Measurements from ENCODE around the gene IFT122.

Gene IFT122

DNA sequence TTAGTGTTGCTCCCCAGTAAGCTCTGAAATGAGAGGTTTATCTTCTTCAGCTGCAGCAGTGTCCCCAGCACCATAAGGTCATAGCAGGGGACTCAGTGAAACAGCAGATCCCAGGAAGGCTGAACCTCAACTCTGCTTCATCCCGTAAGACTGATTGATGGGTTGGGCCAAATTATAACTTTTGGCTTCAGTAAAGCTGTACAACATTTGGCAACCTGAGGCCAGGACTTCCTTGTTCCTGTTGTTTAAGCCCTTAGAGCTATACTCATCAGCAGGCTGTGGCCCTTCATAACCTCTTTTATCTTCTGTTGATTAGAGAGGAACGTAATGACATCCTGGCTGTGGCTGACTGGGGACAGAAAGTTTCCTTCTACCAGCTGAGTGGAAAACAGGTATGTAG is 29.0 kb downstream of the IFT122 start:
- Mint-ChIP-seq H3K4me3 (no peak overlapping the region), H3K9me3 (no peaks in the 10 kb centered on the region), H3K36me3 (ENCODE audit: low read depth) (peaks cover 39% of the 10 kb centered on the region), H3K4me1 (no peaks in the 10 kb centered on the region), H3K27ac (no peak overlapping the region), H3K27me3 (ENCODE audit: low read depth) (no peaks in the 10 kb centered on the region)
- TF ChIP-seq, protein P1, sequence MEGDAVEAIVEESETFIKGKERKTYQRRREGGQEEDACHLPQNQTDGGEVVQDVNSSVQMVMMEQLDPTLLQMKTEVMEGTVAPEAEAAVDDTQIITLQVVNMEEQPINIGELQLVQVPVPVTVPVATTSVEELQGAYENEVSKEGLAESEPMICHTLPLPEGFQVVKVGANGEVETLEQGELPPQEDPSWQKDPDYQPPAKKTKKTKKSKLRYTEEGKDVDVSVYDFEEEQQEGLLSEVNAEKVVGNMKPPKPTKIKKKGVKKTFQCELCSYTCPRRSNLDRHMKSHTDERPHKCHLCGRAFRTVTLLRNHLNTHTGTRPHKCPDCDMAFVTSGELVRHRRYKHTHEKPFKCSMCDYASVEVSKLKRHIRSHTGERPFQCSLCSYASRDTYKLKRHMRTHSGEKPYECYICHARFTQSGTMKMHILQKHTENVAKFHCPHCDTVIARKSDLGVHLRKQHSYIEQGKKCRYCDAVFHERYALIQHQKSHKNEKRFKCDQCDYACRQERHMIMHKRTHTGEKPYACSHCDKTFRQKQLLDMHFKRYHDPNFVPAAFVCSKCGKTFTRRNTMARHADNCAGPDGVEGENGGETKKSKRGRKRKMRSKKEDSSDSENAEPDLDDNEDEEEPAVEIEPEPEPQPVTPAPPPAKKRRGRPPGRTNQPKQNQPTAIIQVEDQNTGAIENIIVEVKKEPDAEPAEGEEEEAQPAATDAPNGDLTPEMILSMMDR (IDR thresholded peaks at IDR 0.05; ENCODE audit: unreplicated experiment in 3 of 3), result no peak

DNA sequence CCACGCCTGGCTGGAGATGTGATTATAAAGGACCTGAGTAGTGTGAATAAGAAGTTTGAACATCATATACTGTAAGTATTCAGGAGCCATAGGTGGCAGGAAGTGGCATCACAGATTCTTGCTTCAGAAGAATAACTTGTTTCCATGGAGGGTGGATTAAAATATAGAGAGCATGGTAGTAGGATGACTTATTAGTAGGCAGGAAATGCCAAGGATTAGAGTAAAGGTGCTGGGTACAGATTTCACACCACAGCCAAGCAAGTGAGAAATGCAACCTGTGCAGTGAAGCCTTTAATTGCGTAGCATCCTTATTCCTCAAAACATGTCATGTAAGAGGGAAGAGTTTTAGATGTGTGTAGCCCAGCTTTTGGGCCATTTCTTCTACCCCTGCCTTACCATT is 30.8 kb downstream of the IFT122 start:
- H3K36me3 Mint-ChIP-seq (ENCODE audit: low read depth), result peaks cover 29% of the 10 kb centered on the region
- H3K4me1 Mint-ChIP-seq, result no peaks in the 10 kb centered on the region
- no peak overlapping the region for H3K4me3 Mint-ChIP-seq
- peaks cover 4% of the 10 kb centered on the region for H3K27me3 Mint-ChIP-seq (ENCODE audit: low read depth)
- TF ChIP-seq, protein P1 (IDR thresholded peaks at IDR 0.05; ENCODE audit: unreplicated experiment in 3 of 3), result no peak
- no peak overlapping the region for H3K27ac Mint-ChIP-seq
- H3K9me3 Mint-ChIP-seq, result no peaks in the 10 kb centered on the region

DNA sequence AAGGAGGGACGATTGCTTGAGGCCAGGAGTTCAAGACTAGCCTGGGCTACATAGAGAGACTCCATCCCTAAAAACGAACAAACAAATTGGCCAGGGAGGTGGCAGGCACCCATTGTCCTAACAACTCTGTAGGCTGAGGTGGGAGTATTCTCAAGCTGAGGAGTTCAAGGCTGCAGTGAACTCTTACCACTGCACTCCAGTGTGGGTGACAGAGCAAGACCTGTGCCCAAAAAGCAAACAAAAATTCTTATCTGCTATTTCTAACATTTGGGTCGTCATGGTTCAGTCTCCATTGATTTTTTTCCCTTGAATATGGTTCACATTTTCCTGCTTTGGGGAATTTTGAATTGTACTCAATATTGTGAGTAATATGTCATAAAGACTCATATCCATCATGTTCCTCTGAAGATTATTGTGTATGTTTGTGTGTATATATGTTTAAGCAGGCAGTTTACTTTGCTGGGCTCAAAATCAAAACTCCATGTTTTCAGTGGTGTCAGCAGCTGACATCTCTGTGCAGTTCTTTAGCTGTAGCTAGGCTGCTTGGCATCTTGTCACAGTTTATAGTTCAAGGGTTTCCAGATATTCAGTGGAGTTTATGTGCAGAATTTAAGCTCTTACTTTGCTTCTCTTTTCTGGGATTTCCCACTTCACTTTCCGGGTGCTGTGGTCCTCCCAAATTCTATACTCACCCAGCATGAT is 33.2 kb downstream of the IFT122 start:
- H3K27ac Mint-ChIP-seq, result no peak overlapping the region
- no peak overlapping the region for H3K4me3 Mint-ChIP-seq
- no peaks in the 10 kb centered on the region for H3K9me3 Mint-ChIP-seq
- H3K27me3 Mint-ChIP-seq (ENCODE audit: low read depth), result peaks cover 4% of the 10 kb centered on the region
- TF ChIP-seq, protein P1 (IDR thresholded peaks at IDR 0.05; ENCODE audit: unreplicated experiment in 3 of 3), result no peak
- peaks cover 45% of the 10 kb centered on the region for H3K36me3 Mint-ChIP-seq (ENCODE audit: low read depth)
- H3K4me1 Mint-ChIP-seq, result no peaks in the 10 kb centered on the region

DNA sequence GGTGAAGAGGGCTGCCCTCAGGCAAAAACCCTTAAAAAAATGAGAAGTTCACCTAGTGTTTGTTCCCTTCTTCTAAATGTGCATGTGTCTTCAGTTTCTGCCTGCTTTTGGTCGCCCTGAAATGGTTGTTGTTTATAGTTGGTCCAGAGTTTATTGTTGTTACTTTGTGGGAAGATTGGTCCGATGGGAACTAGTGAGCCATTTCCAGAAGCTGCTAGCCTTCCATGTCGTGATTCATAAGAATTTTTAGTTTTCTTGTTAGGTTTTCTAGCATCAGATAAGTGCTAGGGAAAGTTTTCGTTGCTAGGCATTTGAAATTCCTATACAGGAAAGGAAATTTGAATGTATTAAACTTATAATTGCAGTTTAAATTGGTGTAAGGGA is 33.7 kb downstream of the IFT122 start:
- Mint-ChIP-seq H3K27ac (no peak overlapping the region), H3K9me3 (no peaks in the 10 kb centered on the region), H3K27me3 (ENCODE audit: low read depth) (peaks cover 4% of the 10 kb centered on the region), H3K36me3 (ENCODE audit: low read depth) (peaks cover 48% of the 10 kb centered on the region), H3K4me3 (no peak overlapping the region), H3K4me1 (no peaks in the 10 kb centered on the region)
- TF ChIP-seq, protein P1 (IDR thresholded peaks at IDR 0.05; ENCODE audit: unreplicated experiment in 3 of 3), result no peak

DNA sequence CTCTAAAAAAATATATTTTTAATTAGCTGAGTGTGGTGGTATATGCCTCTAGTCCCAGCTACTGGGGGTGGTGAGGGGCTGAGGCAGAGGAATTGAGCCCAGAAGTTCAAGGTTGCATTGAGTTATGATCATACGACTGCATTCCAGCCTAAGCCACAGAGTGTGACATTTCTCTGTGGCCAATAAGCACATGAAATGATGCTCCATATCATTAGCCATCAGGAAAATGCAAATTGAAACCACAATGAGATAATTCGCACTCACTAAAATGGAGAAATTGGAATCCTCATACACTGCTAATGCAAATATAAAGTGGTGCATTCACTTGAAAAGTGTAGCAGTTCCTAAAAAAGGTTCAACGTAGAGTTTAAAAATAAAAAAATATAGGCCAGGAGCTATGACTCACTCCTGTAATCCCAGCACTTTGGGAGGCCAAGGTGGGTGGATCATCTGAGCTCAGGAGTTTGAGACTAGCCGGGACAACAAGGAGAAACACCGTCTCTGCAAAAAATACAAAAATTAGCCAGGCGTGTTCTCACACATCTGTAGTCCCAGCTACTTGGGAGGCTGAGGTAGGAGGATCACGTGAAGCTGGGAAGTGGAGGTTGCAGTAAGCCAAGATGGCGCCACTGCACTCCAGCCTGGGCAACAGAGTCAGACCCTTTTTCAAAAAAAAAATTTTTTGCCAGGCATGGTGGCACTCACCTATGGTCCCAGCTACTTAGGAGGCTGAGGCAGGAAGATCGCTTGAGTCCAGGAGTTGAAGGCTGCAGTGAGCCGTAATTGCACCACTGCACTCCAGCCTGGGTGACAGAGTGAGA is 35.2 kb downstream of the IFT122 start:
- TF ChIP-seq, protein P1 (IDR thresholded peaks at IDR 0.05; ENCODE audit: unreplicated experiment in 3 of 3), result no peak
- peaks cover 50% of the 10 kb centered on the region for H3K36me3 Mint-ChIP-seq (ENCODE audit: low read depth)
- H3K4me3 Mint-ChIP-seq, result no peak overlapping the region
- peaks cover 4% of the 10 kb centered on the region for H3K27me3 Mint-ChIP-seq (ENCODE audit: low read depth)
- no peak overlapping the region for H3K27ac Mint-ChIP-seq
- no peaks in the 10 kb centered on the region for H3K9me3 Mint-ChIP-seq
- peaks cover 4% of the 10 kb centered on the region for H3K4me1 Mint-ChIP-seq

All from nephron (organoid).